Suprapubic skin (tissue), 4 donors: ENCODE data around the gene NTRK1. TPM values are rescaled to one million over a fixed set of nuclear protein-coding genes. Genes with fewer than 3 reads are reported as not detected.

ENCODE experiments used
- DNase-seq, 2 donors: peaks; one replicate each; pipeline ENCODE4 v3.0.0-alpha.2; 2019; ENCODE audit warnings: low spot score in 2 of 2
- H3K27ac ChIP-seq: fragments of 200-600 bp; sonication (generic); one replicate; pipeline ENCODE4 v1.5.1; 2019
- H3K27me3 ChIP-seq: fragments of 200-600 bp; sonication (generic); one replicate; pipeline ENCODE4 v1.5.1; 2019
- H3K36me3 ChIP-seq: fragments of 200-600 bp; sonication (generic); one replicate; pipeline ENCODE4 v1.5.1; 2019
- H3K4me1 ChIP-seq: fragments of 200-600 bp; sonication (generic); one replicate; pipeline ENCODE4 v1.5.1; 2019
- H3K4me3 ChIP-seq: fragments of 200-600 bp; sonication (generic); one replicate; pipeline ENCODE4 v1.5.1; 2019; ENCODE audit warnings: mild to moderate bottlenecking
- H3K9me3 ChIP-seq: fragments of 200-600 bp; sonication (generic); one replicate; pipeline ENCODE4 v1.5.1; 2019
- CTCF ChIP-seq, 2 donors: fragments of 200-600 bp in 1 of 2; fragments of 450-650 bp in 1 of 2; sonication (generic) in 1 of 2; IDR thresholded peaks; one replicate each; pipeline ENCODE4 v1.5.1; 2016 to 2019; ENCODE audit warnings: antibody characterized with exemption in 2 of 2, mild to moderate bottlenecking in 1 of 2, moderate library complexity in 1 of 2
- EP300 ChIP-seq: sonication (generic); formaldehyde crosslinking; IDR thresholded peaks from one replicate; pipeline ENCODE4 v1.6.1; 2017; ENCODE audit warnings: antibody characterized with exemption
- POLR2A ChIP-seq, 2 donors: fragments of 450-650 bp; IDR thresholded peaks; one replicate each; pipeline ENCODE4 v1.6.1; 2017; ENCODE audit warnings: antibody characterized with exemption in 2 of 2, mild to moderate bottlenecking in 2 of 2, moderate library complexity in 2 of 2
- POLR2AphosphoS5 ChIP-seq, 3 donors: sonication (generic); formaldehyde crosslinking; IDR thresholded peaks; one replicate each; pipeline ENCODE4 v1.6.1; 2017; ENCODE audit warnings: antibody characterized with exemption in 3 of 3
- WGBS: methylation state at CpG from one replicate; pipeline ENCODE4 v1.1.5; 2018; 5-methylcytosine and 5-hydroxymethylcytosine counted together
- total RNA-seq, 4 donors: library from RNA; depleted of rRNA; stranded (reverse); fragments of >200 nt; gene quantifications; one replicate each; pipeline ENCODE4 v1.1.0, GENCODE V29; 2016

The NTRK1 gene
- total RNA-seq, 4 donors from 2014 or later = 0.32 TPM; not detected in 3

GRCh38 chr1:156869455-156869854 is 8.8 kb downstream of the NTRK1 start:
- no peak overlapping the region for H3K4me3 ChIP-seq
- no peaks in the 10 kb centered on the region for H3K9me3 ChIP-seq
- DNase-seq = no peak
- H3K27me3 ChIP-seq = peaks cover 26% of the 10 kb centered on the region
- WGBS = 88% methylated on average over 7 of the region's 9 CpGs
- TF ChIP-seq POLR2AphosphoS5 (IDR thresholded peaks at IDR 0.05) = no peak
- no peak for TF ChIP-seq EP300
- TF ChIP-seq POLR2A (IDR thresholded peaks at IDR 0.05) = no peak
- no peak for TF ChIP-seq CTCF (IDR thresholded peaks at IDR 0.05)
- H3K27ac ChIP-seq = no peak overlapping the region
- no peaks in the 10 kb centered on the region for H3K36me3 ChIP-seq
- H3K4me1 ChIP-seq = no peaks in the 10 kb centered on the region

- DNase-seq = no peak
- no peak for TF ChIP-seq POLR2A (IDR thresholded peaks at IDR 0.05)
- no peak for TF ChIP-seq POLR2AphosphoS5 (IDR thresholded peaks at IDR 0.05)
- TF ChIP-seq EP300 = no peak
- TF ChIP-seq CTCF (IDR thresholded peaks at IDR 0.05) = no peak
- peaks cover 20% of the 10 kb centered on the region for H3K27me3 ChIP-seq
- 96% methylated on average over 18 of the region's 18 CpGs for WGBS
- no peak overlapping the region for H3K27ac ChIP-seq
- no peaks in the 10 kb centered on the region for H3K4me1 ChIP-seq
- H3K9me3 ChIP-seq = no peaks in the 10 kb centered on the region
- H3K36me3 ChIP-seq = no peaks in the 10 kb centered on the region
- H3K4me3 ChIP-seq = no peak overlapping the region
Observed at GRCh38 chr1:156873659-156874058, 13.0 kb downstream of the NTRK1 start.

DNA sequence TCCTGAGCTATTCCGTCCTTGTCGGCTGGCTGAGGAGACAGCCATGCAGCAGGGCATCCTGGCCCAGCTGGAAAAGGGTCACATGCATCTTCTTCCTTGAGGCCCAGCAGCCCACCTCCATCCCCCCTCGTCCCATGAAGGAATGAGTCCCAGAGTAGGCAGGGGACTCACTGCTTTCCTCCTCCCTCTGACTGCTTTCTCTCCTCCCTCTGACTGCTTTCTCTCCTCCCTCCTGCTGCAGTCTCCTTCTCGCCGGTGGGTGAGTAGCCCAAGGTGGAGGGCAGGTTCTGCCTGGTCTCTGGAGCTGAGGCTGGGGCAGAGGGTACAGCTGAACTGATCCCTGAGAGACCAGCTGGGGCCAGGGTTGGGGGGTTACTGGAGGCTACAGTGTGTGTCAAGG is 13.5 kb downstream of the NTRK1 start:
- Histone ChIP-seq H3K9me3 (no peaks in the 10 kb centered on the region), H3K27me3 (peaks cover 24% of the 10 kb centered on the region), H3K4me3 (no peak overlapping the region), H3K36me3 (no peaks in the 10 kb centered on the region), H3K4me1 (no peaks in the 10 kb centered on the region), H3K27ac (no peak overlapping the region)
- no peak for TF ChIP-seq CTCF (IDR thresholded peaks at IDR 0.05)
- no peak for TF ChIP-seq POLR2A (IDR thresholded peaks at IDR 0.05)
- 88% methylated on average over 5 of the region's 5 CpGs for WGBS
- no peak for DNase-seq

- Histone ChIP-seq H3K36me3 (no peaks in the 10 kb centered on the region), H3K4me3 (no peak overlapping the region), H3K4me1 (no peaks in the 10 kb centered on the region), H3K27ac (no peak overlapping the region), H3K9me3 (no peaks in the 10 kb centered on the region), H3K27me3 (peaks cover 29% of the 10 kb centered on the region)
- DNase-seq = no peak
- WGBS = 80% methylated on average over 13 of the region's 16 CpGs
- TF ChIP-seq POLR2AphosphoS5 (IDR thresholded peaks at IDR 0.05) (no peak), POLR2A (IDR thresholded peaks at IDR 0.05) (no peak), CTCF (IDR thresholded peaks at IDR 0.05) (no peak), EP300 (no peak)
Observed at GRCh38 chr1:156874572-156875340, 14.1 kb downstream of the NTRK1 start.

GRCh38 chr1:156875341-156875615 is 14.6 kb downstream of the NTRK1 start:
- TF ChIP-seq CTCF (IDR thresholded peaks at IDR 0.05) (no peak), EP300 (no peak), POLR2AphosphoS5 (IDR thresholded peaks at IDR 0.05) (no peak), POLR2A (IDR thresholded peaks at IDR 0.05) (no peak)
- H3K4me1 ChIP-seq = no peaks in the 10 kb centered on the region
- H3K4me3 ChIP-seq = no peak overlapping the region
- no peaks in the 10 kb centered on the region for H3K9me3 ChIP-seq
- no peaks in the 10 kb centered on the region for H3K36me3 ChIP-seq
- H3K27ac ChIP-seq = no peak overlapping the region
- H3K27me3 ChIP-seq = peaks cover 32% of the 10 kb centered on the region
- DNase-seq = no peak
- WGBS = 70% methylated on average over 2 of the region's 5 CpGs
